ENCODE measurements around the gene POC5.
"Not testable (repeated sequence)": the region's sequence is repeated elsewhere in the genome, so short reads cannot be mapped to it uniquely, and the experiment has no call there.

The POC5 gene, protein sequence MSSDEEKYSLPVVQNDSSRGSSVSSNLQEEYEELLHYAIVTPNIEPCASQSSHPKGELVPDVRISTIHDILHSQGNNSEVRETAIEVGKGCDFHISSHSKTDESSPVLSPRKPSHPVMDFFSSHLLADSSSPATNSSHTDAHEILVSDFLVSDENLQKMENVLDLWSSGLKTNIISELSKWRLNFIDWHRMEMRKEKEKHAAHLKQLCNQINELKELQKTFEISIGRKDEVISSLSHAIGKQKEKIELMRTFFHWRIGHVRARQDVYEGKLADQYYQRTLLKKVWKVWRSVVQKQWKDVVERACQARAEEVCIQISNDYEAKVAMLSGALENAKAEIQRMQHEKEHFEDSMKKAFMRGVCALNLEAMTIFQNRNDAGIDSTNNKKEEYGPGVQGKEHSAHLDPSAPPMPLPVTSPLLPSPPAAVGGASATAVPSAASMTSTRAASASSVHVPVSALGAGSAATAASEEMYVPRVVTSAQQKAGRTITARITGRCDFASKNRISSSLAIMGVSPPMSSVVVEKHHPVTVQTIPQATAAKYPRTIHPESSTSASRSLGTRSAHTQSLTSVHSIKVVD

DNA sequence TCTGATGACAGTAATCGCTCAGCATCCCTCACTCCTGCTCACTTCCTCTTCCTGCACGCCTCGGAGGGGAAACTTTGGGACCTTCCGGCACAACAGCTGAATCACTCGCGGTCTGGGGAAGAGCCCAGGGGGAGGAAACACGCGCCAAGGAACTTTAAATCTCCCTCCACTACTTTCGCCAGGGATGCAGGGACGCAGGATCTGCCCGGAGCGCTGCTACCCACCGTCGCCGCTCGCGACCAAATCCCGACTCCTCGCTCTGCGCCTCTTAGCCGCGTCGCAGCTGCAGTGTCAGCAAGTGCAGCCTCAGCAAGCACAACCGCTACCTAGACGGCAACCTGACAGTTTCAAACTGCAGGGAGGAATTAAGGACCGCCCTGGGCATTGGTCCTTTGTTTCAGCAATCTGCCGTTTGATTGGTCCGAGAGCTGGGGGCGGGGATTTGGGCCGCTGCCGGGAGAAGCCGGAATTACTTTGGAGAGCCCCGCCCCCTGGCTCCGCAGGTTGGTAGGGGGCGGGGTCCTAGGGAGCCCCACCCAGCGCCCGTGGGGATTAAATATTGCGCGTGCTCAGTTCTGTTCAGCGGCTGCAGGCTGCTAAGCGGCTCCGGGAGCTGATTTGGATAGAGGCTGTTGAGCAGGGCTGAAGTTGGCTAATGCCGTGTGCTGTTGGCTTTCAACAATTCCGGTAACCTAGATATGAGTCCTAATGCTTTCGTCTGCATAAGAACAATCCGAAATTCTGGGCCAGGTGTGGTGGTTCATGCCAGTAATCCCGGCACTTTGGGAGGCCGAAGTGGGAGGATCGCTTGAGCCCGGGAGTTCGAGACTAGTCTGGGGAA is at the start of gene POC5:
Gene POC5 (minus strand): TSS at position 356 of the 841 bp plus-strand sequence. CDS start 4,500 bp downstream, outside the sequence.
- DNase-seq = peak; percentile 74

DNA sequence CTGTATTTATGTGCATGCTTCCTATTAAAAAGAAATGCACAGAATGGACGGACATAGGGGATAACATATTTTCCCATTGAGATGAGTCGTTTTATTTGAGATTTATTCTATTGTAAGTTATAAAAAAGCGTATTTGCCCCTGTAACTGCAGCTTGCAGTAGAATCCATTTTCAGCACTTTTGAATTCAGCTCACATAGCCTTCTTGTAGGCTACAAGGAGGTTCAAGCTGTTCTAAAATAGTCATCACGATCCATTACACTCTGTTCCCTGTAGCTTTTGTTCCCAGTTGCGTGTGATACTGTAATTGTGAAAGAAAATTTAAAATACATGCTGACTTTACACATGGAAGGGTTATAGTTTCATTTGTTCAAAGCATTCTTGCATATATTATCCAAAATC is 40.9 kb upstream of the POC5 start:
- no peak for DNase-seq

DNA sequence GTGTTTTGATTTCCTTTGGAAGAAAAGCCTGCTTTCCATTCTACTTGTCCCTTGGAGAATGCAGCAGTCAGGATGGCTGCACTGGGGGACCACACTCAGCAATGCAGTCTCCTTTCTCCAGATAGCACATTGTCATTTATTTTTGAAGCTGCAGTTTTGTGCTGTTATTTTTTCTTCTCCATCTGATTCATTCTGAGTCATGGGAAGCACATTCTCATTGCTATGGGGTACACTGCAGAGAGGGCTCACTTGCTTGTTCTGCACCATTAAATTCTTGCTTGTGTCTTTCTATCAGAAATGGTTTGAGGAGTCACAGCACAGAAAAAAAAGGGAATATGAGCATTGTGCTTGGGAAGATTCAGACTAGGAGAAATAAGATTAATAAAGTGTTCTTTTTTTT is 39.7 kb upstream of the POC5 start:
- DNase-seq = no peak

DNA sequence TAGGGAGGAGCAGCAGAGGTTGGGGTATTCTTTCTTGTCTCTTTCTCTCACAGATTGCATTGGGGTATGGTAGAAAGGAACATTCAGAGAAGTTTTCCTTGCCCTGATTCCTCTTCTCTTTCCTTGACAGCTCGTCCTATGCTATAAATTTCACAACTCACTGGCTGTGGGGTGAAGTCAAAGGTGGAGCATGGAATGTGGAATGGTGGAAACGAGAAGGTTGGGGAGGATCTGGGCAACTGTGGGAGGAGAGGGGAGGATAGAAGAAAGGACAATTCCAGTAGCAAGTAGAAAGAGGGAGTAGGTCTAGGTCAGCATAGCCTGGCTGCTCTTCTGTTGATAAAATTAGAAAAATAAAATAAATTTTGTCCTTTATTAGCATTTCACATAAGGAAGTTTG is 39.0 kb upstream of the POC5 start:
- no peak for DNase-seq

DNA sequence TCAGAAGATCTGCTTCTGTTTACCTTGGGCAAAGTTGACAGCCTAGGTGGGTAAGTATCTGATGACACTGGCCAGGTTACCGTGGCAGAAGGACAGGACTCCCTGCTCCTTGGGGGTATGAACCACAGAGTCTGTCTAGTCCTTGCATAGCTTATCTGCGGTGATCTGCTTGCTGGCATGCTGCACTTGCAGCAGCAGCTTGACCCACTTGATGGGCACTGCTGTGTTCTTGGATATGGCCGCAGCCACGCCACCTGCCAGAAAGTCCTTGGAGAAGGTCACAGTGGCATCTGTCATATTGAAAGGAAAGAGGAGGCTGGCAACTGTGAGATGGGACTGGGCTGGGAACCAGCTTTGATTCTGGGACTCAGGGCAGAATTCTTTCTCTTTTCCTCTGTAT is 35.9 kb upstream of the POC5 start:
- DNase-seq = no peak

DNA sequence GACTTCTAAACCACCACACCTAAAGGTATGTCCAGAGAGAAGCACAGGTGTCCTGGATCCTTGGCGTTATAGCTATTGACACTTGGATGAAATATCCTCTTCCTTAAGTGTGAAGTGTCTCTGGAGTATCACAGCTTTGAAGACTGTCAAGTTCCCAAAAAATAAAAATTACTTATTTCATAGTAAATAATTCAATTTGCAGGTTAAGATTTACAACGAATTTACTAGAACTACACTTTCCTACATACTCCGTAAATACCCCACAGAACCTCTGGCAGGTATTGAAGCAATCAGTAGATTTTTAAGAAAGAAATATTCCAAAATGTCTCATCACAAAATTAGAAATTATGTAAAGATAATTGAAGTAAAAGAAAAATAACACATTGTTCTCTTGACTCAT is 27.1 kb upstream of the POC5 start:
- DNase-seq = no peak

DNA sequence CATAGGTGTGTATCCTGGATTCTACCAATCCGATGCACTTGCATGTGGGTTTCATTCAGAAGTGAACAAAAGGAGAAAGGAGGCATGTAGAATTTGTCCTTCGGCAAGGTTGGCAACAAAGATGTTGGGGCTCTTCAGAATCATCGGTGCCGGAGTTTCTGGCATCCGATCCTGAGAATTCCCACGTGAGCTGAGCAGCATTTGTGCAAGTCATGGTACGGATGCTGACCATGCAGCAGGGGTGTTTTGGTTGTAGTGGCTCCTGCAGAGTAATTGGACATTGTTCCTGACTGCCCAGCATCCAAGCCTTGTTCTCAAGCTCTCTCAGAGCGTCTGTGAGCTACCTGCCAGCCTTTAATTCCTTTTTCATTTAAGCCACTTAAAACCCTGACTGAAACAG is 19.0 kb upstream of the POC5 start:
- DNase-seq = no peak

DNA sequence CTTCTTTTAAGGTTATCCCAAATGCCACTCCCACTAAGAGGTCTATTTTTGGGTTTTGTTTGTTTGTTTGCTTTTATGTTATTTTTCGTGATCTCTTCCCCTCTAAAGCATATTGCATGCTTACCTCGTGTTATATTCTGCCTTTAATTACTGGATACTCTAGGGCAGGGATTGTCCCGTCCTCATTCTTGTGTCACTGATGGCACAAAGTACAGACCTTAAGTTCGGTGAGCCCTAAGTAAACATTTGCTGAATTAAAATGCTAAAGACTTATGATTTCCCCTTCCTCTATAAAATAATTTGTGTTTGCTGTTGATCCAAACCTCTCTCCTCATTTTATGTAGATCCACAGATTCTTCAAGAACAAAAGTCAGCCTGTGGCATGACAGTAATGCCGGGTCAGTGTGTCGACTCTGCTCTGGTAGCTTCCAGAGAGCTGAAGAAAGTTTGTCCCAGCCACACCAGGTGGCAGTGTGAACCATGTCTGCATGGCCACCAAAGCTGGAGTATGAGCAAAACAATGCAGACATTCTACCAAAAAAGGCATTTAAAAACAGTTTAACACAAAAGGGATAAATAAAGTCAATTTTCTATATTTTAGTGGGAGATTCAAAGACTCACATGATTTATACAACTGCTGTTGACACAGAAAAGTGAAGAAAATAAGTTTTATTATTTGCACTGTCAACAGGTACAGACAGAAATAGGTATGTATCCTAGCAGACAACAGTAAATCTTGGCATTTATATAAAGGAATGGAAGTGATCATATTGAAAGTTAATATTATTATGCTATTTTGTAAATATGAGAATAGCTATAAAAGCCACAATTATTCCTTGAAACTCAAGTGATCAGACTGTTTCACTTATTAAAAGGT is 17.9 kb upstream of the POC5 start:
- DNase-seq = no peak

DNA sequence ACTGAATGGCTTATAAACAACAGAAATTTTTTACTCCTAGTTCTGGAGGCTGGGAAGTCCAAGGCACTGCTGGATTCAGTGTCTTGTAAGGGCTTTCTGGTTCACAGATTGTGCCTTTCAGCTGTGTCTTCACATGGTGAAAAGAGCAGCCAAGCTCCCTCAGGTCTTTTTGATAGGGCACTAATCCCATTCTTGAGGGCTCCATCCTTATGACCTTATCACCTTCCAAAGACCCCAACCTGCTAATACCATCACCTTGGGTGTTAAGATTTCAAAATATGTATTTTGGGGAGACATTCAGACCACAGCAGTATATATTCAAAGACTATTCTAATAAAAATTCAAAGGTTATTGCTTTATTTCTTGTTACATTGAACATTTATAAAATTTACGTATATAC is 16.5 kb upstream of the POC5 start:
- DNase-seq = no peak

DNA sequence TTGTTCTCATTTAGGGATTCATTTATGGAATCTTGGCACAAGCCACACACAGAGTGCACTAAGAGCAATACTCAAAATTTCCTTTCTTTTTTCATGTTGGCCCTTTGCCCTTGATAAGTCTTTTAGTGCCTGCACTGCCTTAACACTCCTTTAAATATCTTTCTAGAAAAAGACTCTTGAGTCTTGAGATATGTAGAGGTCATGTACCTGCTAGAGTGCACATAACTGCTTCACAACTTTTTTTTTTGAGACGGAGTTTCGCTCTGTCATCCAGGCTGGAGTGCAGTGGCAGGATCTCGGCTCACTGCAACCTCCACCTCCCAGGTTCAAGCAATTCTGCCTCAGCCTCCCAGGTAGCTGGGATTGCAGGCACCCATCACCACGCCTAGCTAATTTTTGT is 14.3 kb upstream of the POC5 start:
- not testable (repeated sequence) for DNase-seq

DNA sequence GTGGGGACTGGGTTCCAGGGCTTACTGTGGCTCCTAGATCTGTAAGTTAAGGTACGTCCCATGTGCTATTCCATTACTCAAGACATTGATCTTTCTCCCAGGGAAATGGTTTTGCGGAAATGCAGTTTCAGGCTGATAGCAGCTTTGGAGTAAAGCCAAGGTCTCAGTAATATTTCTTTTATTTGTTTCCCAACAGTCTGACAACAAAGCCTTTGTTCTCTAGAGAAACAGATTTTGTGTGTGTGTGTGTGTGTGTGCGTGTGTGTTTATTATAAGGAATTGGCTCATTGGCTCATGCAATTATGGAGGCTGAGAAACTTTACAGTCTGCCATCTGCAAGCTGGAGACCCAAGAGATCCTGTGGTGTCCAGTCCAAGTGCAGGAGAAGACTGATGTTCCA is 12.1 kb upstream of the POC5 start:
- DNase-seq = no peak

DNA sequence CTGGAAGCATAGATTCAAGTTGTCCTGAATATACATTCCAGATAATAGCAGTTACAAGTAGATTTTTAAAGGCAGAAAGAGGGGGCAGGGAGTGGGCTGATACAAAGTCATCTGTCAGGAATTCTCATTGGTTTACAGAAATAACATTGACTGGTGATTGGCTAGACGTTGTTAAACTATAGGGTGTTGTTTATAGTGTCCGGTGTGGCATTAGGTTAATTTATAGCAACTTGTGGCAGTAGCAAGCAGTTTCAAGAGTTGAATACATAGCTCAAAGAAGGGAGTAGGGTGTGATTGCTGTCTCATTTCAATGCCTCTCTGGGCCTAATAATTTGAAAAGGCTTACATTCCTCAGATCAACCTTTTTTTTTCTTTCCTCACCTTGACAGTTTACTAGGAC is 10.7 kb upstream of the POC5 start:
- no peak for DNase-seq

DNA sequence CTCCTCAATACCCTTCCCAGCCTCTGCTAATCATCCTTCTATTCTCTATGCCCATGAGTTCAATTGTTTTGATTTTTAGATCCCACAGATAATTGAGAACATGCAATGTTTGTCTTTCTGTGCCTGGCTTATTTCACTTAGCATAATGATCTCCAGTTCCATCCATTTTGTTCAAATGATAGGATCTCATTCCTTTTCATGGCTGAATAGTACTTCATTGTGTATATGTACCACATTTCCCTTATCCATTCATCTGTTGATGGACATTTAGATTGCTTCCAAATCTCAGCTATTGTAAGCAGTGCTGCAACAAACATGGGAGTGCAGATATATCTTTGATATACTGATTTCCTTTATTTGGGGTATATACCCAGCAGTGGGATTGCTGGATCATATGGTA is 9.0 kb upstream of the POC5 start:
- DNase-seq = not testable (repeated sequence)

DNA sequence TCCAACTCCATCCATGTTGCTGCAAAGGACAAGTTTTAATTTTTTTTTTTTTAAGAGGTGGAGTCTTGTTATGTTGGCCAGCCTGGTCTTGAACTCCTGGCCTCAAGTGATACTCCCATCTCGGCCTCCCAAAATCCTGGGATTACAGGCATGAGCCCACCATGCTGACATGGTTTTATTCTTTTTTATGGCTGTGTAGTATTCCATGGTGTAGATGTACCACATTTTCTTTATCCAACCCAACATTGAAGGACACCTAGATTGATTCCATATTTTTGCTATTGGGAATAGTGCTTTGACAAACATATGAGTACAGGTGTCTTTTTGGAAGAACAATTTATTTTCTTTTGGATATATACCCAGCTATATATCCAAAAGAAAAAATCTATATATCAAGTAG is 6.1 kb upstream of the POC5 start:
- no peak for DNase-seq

DNA sequence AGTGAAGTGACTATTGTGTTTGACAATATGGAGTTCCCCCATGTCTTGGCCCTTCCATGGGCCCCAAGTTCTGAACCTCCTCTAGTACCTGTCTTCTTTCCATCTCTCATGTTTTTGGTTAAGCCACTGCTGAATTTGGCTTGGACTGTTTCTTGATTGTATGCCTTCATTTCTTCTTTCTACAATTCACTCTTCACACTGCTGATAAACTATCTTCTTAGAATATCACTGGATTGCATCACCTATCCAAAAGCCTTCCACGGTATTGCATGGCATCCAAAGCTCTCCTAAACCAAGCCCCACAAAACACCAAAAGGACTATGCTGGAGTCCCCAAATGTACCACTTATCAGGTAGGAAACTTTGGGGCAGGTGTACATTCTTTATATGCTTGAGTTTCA is 4.3 kb upstream of the POC5 start:
- DNase-seq = no peak

DNA sequence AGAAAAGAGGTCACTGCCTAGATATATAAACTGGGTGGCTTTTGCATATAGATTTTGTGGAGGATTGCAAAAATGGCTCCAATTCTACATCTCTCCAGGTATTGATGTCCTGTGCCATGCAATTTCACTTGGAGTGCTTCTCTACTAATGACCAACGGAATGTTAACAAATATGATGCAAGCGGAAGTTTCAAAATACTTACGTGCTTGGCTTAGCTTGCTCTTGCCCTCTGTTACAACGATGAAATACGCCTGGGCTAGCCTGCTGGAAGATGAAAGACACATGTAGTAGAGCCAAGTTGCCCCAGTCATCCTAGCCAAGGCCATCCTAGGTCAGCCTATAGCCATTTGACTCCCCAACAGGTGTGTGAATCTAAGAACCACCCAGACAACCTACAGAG is 3.6 kb upstream of the POC5 start:
- peak; percentile 60 for DNase-seq

DNA sequence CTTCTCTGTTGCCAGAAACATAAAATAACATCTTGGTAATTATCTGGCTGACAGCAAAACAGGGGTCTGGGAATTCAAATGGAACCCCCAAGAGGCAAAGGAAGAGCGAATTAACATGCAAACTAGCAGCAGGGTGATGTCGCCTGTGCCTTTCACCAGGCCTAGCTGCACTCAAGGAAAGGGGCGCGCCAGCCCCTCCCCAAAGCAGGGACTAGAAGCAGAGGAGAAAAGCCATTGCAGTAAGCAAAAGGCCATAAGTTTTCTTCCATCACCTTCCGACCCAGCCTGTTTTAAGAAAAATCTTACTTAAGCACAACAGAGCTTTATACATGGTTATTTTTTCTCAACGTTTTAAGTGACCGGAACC is 539 bp downstream of the POC5 start:
- no peak for DNase-seq

DNA sequence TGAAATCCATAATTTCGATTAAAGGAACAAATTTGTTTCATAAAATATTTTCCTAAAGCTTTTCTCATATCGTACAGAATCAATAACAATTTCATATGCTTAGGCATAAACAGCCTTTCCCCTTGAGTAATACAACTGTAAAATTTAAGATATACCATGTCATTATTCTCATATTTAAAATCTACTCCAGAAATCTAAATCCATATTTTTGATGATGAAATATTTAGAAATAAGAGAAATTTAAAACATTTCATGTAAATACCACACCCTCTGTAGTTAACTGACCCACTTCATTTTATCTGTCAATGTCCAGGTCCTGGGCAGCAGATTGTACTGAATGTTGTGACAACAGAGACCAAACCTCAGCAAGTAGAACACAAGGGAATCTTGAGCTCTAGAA is 5.1 kb downstream of the POC5 start:
- DNase-seq = no peak

DNA sequence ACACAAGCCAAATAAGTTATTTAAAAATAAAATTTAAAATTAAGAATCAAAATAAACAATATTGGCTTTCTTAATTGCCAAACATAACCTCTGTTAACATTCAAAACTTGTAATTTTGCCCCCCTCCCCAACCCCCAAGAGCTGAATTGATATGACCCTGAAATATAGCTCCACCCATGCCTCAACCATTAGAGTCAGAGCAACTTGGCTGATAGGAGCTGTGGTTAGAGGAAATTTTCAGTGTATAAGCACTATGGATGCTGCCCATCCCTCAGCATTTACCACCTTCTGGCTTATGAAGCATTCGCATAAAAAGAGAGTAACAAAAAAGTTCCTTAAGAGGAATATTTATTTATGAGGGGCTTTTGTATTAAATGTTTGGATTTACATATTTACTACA is 6.1 kb downstream of the POC5 start:
- no peak for DNase-seq

DNA sequence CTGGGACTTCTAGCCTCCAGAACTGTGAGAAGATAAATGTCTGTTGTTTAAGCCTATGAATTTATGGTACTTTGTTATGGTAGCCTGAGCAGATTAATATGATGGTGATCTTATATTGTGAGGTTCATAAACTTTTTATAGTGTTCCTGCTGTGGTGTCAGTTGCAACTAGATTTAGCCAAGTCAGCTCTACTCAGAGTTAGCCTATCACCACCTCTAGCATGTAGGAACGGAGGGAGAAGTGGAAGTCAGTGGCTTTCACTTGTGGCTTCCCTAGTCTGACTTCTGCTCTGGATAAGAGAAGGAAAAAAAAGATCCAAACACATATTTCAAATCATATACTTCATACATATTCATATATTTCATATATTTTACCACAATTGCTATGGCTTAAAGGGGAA is 6.6 kb downstream of the POC5 start:
- DNase-seq = no peak

DNA sequence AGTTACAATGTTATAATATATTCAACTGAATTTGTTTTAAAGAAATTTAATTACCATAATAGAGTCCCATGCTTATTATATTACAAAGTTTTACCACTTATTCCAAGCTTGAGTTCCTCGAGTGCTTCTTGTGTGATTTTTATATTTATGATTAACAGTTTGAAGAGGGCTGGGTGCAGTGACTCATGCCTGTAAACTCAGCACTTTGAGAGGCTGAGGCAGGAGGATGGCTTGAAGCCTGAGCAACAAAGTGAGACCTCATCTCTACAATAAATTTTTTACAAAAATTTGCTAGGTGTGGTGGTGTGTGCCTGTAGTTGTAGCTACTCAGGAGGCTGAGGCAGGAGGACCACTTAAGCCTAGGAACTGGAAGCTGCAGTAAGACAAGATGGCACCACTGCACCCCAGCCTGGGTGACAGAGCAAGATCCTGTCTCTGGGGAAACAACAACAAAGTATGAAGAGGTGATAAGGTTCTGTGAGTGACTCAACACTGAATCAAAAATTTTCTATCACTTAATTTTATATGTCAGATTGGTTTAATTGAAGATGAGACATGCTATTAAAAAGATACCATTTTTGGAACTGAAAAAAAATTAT is 9.2 kb downstream of the POC5 start:
- no peak for DNase-seq

DNA sequence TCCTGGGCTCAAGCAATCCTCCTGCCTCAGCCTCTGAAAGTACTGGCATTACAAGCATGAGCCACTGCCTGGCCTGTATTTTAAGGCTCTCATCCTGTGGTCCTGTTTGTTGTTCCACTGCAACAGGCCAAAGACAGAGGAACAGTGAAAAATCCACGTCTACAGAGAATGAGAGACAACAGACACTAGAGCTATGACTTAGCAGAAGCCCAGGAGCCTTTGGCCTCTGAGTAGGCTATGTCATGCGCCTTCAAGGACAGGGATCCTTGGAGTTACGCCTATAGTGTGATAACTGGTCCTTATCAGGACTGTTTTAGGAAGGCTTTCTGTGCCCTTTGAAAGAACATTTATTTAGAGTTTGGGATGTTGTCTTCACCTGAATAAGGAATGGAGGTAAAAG is 10.5 kb downstream of the POC5 start:
- no peak for DNase-seq

DNA sequence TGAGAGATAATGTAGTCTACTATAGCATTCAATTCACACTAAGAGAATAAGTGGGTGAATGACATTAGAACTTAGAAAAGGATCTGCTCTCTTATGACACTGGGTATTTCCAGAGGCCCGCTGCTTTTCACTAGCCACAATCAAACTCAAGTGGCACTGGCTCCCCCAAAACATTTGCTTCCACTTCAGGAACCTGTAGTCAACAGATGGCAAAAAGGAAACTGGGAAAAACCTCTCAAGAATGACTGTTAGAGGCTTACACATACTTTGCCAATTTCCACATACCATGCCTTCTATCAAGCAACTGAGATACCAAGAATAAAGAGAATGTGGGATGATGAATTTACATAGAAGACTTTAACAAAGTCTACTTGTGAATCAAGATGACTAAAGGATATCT is 11.2 kb downstream of the POC5 start:
- no peak for DNase-seq

Measured in GF-D8 (cell line).